ENCODE results near the gene USF1.
"Not testable (repeated sequence)": the region's sequence is repeated elsewhere in the genome, so short reads cannot be mapped to it uniquely, and the experiment has no call there.

Gene USF1

DNA sequence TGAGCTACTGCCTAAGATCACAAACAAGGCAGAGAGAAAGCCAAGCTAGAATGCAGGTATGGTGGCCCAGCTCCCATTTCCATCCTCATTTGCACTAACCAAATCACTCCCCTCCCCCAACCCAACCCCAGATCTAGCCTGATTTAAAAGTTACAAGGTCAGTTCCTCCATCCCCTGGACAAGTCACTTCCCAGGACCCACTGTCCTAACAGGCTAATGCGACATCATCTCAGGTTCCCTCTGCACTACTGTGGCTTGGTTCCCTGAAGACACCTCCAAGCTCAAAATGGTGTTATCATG is 27.2 kb downstream of the USF1 start:
- TF ChIP-seq CTCF (IDR thresholded peaks at IDR 0.05; ENCODE audit: borderline replicate concordance, control extremely low read depth, extremely low read depth, insufficient read depth, missing control alignments), result no peak
- in situ Hi-C loops (cut with MboI; ENCODE audit: low sequenced_read_pairs, unreplicated experiment), result no loop called here
- no peak for DNase-seq (ENCODE audit: low spot score)

DNA sequence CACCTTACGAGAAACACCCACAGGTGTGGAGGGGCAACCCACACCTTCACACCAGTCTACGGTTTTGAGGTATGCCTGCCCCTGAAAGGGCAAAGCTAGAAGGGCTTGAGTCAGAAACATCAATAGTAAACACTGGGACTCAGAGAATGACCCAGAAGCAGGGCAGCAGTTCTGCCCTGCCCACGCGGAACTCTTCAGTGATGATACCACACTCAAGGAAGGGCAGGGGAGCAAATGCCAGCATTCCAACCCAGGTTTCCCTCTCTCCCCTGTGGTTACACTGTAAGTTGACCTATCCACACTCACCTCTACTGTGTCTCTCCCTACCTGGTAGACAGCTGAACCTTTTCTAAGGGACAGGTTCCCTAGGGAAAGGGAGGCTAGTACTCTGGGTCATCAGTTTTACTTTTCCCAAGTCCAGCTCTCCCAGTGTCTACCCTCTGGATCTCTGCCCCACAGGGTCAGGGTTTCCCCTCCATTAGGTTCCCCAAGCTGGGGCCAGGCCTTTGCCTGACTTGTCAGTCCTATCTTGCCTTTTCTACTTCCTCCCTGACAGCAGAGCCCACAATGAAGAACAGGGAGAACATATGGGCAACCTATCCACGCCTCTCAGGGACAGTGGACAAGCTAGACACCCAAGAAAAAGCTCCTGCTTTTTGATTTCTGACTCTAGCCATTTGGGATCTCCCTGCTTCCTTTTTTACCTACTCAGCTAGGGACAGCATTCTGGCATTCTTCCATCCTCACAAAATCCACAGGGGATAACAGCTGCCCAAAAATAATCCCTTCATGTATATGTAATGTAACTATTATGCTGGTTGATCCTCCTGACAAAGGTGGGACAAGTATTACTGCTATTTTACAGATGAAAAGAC is 27.8 kb downstream of the USF1 start:
- no peak for TF ChIP-seq CTCF (IDR thresholded peaks at IDR 0.05; ENCODE audit: borderline replicate concordance, control extremely low read depth, extremely low read depth, insufficient read depth, missing control alignments)
- DNase-seq (ENCODE audit: low spot score), result no peak
- in situ Hi-C loops (cut with MboI; ENCODE audit: low sequenced_read_pairs, unreplicated experiment), result no loop called here

- DNase-seq (ENCODE audit: low spot score); in situ Hi-C loops (cut with MboI; ENCODE audit: low sequenced_read_pairs, unreplicated experiment): not testable (repeated sequence)
Measured at GRCh38 chr1:161017181-161017580, 28.6 kb downstream of the USF1 start.

DNA sequence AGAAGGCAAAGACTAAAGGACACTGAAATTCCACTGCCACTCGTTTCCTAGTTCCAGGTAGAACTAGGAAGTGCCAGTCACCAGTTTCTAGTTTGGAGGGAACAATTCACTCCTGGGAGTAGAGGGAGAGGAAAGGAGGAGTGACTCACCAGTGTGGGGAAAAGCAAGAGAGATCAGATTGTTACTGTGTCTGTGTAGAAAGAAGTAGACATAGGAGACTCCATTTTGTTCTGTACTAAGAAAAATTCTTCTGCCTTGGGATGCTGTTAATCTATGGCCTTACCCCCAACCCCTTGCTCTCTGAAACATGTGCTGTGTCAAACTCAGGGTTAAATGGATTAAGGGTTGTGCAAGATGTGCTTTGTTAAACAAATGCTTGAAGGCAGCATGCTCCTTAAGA is 29.1 kb downstream of the USF1 start:
- in situ Hi-C loops (cut with MboI; ENCODE audit: low sequenced_read_pairs, unreplicated experiment); DNase-seq (ENCODE audit: low spot score): not testable (repeated sequence)

DNA sequence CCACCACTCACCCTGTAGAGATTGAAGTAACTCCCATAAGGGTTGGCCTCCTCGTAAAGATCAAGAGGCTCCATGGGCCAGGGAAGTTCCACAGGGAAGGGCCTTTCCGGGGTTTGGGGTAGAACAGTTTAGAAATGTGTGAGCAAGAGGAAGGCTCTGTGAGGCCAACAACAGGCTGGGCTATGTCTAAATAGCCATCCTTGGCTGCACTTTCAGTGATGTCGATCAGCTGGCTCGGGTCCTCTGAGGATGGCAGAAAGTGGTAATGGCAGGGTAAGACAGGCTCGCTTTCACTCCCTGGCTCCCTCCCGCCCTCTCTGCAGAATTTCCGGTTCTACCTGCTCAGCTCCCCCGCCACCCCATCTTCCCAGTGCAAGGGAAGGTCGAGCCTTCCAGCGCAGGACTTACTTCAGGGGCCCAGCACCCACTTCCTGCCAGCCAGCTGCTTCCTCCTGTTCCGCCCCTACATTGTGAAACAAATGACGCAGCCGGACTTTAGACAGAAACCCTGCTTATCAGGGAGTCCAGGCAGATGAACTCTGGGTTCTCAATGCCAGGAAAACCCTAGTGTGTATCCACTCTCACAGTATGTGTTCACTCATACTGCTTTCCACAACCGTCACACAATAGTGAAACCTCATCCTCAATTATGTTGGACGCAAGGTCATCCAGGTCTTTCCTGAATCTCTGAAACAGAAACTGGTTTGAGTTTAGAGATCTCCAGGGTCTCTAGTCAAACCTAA is 32.1 kb downstream of the USF1 start:
- in situ Hi-C loops (cut with MboI; ENCODE audit: low sequenced_read_pairs, unreplicated experiment), result no loop called here
- peak; percentile 83 for DNase-seq (ENCODE audit: low spot score)
- no peak for TF ChIP-seq CTCF (IDR thresholded peaks at IDR 0.05; ENCODE audit: borderline replicate concordance, control extremely low read depth, extremely low read depth, insufficient read depth, missing control alignments)

GRCh38 chr1:161013131-161013487 is 32.7 kb downstream of the USF1 start:
- in situ Hi-C loops (cut with MboI; ENCODE audit: low sequenced_read_pairs, unreplicated experiment), result no loop called here
- DNase-seq (ENCODE audit: low spot score), result no peak
- no peak for TF ChIP-seq CTCF (IDR thresholded peaks at IDR 0.05; ENCODE audit: borderline replicate concordance, control extremely low read depth, extremely low read depth, insufficient read depth, missing control alignments)

GRCh38 chr1:161012420-161012819 is 33.4 kb downstream of the USF1 start:
- TF ChIP-seq CTCF (IDR thresholded peaks at IDR 0.05; ENCODE audit: borderline replicate concordance, control extremely low read depth, extremely low read depth, insufficient read depth, missing control alignments), result no peak
- in situ Hi-C loops (cut with MboI; ENCODE audit: low sequenced_read_pairs, unreplicated experiment), result no loop called here
- no peak for DNase-seq (ENCODE audit: low spot score)
